Endothelial cell of umbilical vein (primary cell): ENCODE measurements around the gene COX10.

ENCODE experiments used
- EZH2 ChIP-seq: IDR thresholded peaks from 2 replicates; pipeline ENCODE4 v1.6.1; 2012; ENCODE audit warnings: borderline replicate concordance, low read depth, mild to moderate bottlenecking, moderate library complexity, low read length, inconsistent platforms; ENCODE audit not compliant: severe bottlenecking
- FOS ChIP-seq: IDR thresholded peaks from 2 replicates; pipeline ENCODE4 v1.6.1; 2011; ENCODE audit warnings: mild to moderate bottlenecking, low read length, moderate library complexity, borderline replicate concordance; ENCODE audit not compliant: insufficient read depth
- GATA2 ChIP-seq: IDR thresholded peaks from 2 replicates; pipeline ENCODE4 v1.7.0; 2011; ENCODE audit warnings: low read depth, mild to moderate bottlenecking, moderate library complexity, mixed read lengths, low read length; ENCODE audit not compliant: insufficient read length, insufficient read depth
- JUN ChIP-seq: IDR thresholded peaks from 2 replicates; pipeline ENCODE4 v1.6.1; 2011; ENCODE audit warnings: borderline replicate concordance, low read depth; ENCODE audit not compliant: insufficient read length, insufficient read depth
- MYC ChIP-seq: IDR thresholded peaks from one replicate; pipeline ENCODE4 v1.6.1; 2011; ENCODE audit warnings: mild to moderate bottlenecking, low read depth, low read length
- POLR2A ChIP-seq: IDR thresholded peaks from 2 replicates; pipeline ENCODE4 v1.6.1; 2012; ENCODE audit warnings: low read depth, mild to moderate bottlenecking, control low read depth, low read length
- POLR2AphosphoS5 ChIP-seq: IDR thresholded peaks from 2 replicates; pipeline ENCODE4 v1.6.1; 2012; ENCODE audit warnings: low read depth, mild to moderate bottlenecking, control low read depth, low read length, moderate library complexity; ENCODE audit not compliant: insufficient read depth
- TF ChIP-seq, protein P1 (sequence below), 2 donors: IDR thresholded peaks; 1 replicate in 1 of 2; 2 replicates in 1 of 2; pipeline ENCODE4 v1.5.1; 2011; ENCODE audit warnings: low read length in 2 of 2, mild to moderate bottlenecking in 2 of 2, moderate library complexity in 2 of 2, control low read depth in 1 of 2, inconsistent platforms in 1 of 2, low read depth in 1 of 2; ENCODE audit not compliant: insufficient read depth in 1 of 2; ENCODE audit errors: extremely low read depth in 1 of 2
- TF ChIP-seq, protein P2 (sequence below): IDR thresholded peaks from 2 replicates; pipeline ENCODE4 v1.6.1; 2011; ENCODE audit not compliant: insufficient read depth, insufficient read length

DNA sequence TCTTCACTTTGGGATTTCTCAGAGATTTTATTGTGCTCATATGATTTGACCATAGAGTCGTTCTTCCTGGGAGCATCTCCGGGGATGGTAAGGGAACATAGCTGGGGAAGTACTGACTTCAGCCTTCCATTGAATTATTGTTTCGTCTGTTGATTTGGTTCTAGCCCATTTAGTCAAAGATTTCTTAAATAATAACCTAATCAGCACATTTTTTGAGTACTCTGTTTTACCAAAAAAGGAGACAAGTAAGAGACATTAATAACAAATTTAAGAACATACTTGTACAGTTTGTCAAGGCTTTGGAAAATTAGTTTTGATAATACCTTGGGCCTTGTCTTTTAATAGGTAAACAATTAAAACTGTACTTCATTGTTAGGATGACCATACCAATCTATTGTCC is 89.4 kb downstream of the COX10 start:
- TF ChIP-seq, protein P1, sequence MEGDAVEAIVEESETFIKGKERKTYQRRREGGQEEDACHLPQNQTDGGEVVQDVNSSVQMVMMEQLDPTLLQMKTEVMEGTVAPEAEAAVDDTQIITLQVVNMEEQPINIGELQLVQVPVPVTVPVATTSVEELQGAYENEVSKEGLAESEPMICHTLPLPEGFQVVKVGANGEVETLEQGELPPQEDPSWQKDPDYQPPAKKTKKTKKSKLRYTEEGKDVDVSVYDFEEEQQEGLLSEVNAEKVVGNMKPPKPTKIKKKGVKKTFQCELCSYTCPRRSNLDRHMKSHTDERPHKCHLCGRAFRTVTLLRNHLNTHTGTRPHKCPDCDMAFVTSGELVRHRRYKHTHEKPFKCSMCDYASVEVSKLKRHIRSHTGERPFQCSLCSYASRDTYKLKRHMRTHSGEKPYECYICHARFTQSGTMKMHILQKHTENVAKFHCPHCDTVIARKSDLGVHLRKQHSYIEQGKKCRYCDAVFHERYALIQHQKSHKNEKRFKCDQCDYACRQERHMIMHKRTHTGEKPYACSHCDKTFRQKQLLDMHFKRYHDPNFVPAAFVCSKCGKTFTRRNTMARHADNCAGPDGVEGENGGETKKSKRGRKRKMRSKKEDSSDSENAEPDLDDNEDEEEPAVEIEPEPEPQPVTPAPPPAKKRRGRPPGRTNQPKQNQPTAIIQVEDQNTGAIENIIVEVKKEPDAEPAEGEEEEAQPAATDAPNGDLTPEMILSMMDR (IDR thresholded peaks at IDR 0.05; ENCODE audit: extremely low read depth in 1 of 2, insufficient read depth in 1 of 2, low read depth in 1 of 2, low read length in 2 of 2), result no peak
- TF ChIP-seq POLR2AphosphoS5 (no peak), GATA2 (no peak), EZH2 (no peak), MYC (no peak), POLR2A (no peak), FOS (no peak), JUN (no peak)
- TF ChIP-seq, protein P2, sequence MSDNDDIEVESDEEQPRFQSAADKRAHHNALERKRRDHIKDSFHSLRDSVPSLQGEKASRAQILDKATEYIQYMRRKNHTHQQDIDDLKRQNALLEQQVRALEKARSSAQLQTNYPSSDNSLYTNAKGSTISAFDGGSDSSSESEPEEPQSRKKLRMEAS, result no peak
